DMS79 (cell line): ENCODE results near the gene NFX1.
"Not testable (repeated sequence)": the region's sequence is repeated elsewhere in the genome, so short reads cannot be mapped to it uniquely, and the experiment has no call there.

Experiments used
- DNase-seq: peaks from one replicate; lab custom pipeline; 2025; lab: John Stamatoyannopoulos, UW

NFX1 gene

GRCh38 chr9:33310748-33311147 lies 20.4 kb downstream of the NFX1 start:
- no peak for DNase-seq

- DNase-seq: no peak
These were observed 21.6 kb downstream of the NFX1 start for GRCh38 chr9:33311953-33312352.

GRCh38 chr9:33315371-33315770 lies 25.1 kb downstream of the NFX1 start:
- DNase-seq: no peak

- not testable (repeated sequence) for DNase-seq
These were observed 26.8 kb downstream of the NFX1 start for GRCh38 chr9:33317136-33317535.

GRCh38 chr9:33318225-33318624 lies 27.9 kb downstream of the NFX1 start:
- no peak for DNase-seq

- DNase-seq: no peak
These were observed 28.5 kb downstream of the NFX1 start for GRCh38 chr9:33318781-33319180.

- no peak for DNase-seq
These were observed 29.9 kb downstream of the NFX1 start for GRCh38 chr9:33320230-33320567.

- no peak for DNase-seq
These were observed 30.4 kb downstream of the NFX1 start for GRCh38 chr9:33320568-33321261.

GRCh38 chr9:33329117-33329563 lies 38.8 kb downstream of the NFX1 start:
- no peak for DNase-seq

GRCh38 chr9:33329979-33330378 lies 39.7 kb downstream of the NFX1 start:
- no peak for DNase-seq

GRCh38 chr9:33331377-33331891 lies 41.1 kb downstream of the NFX1 start:
- no peak for DNase-seq

GRCh38 chr9:33332011-33332410 lies 41.7 kb downstream of the NFX1 start:
- DNase-seq: no peak

- DNase-seq: not testable (repeated sequence)
These were observed 42.6 kb downstream of the NFX1 start for GRCh38 chr9:33332956-33333355.

GRCh38 chr9:33340186-33340585 lies 49.9 kb downstream of the NFX1 start:
- no peak for DNase-seq

- no peak for DNase-seq
These were observed 50.9 kb downstream of the NFX1 start for GRCh38 chr9:33341182-33341581.

GRCh38 chr9:33344145-33344544 lies 53.8 kb downstream of the NFX1 start:
- no peak for DNase-seq

GRCh38 chr9:33346564-33346963 lies 56.2 kb downstream of the NFX1 start:
- no peak for DNase-seq

- DNase-seq: no peak
These were observed 58.7 kb downstream of the NFX1 start for GRCh38 chr9:33348998-33349397.

GRCh38 chr9:33349743-33350142 lies 59.4 kb downstream of the NFX1 start:
- DNase-seq: no peak

- DNase-seq: no peak
These were observed 60.0 kb downstream of the NFX1 start for GRCh38 chr9:33350310-33350709.

- no peak for DNase-seq
These were observed 61.2 kb downstream of the NFX1 start for GRCh38 chr9:33351547-33351946.

GRCh38 chr9:33354651-33355211 lies 64.4 kb downstream of the NFX1 start:
- DNase-seq: peak; percentile 3

- DNase-seq: no peak
These were observed 65.6 kb downstream of the NFX1 start for GRCh38 chr9:33355933-33356332.

- DNase-seq: not testable (repeated sequence)
These were observed 68.3 kb downstream of the NFX1 start for GRCh38 chr9:33358641-33359040.
